Endometrial microvascular endothelial cells (primary cell): Measurements from ENCODE around the gene DCHS1. TPM values are rescaled to one million over a fixed set of nuclear protein-coding genes. Genes with fewer than 3 reads are reported as not detected.

Experiments
- in situ Hi-C: cut with HindIII; loops from 2 replicates; pipeline ENCODE4 v1.10.0; 2017; ENCODE audit warnings: low sequenced_read_pairs, low pct_unique_long_range_greater_than_20kb; ENCODE audit errors: inconsistent ontology term
- total RNA-seq: library from RNA; depleted of rRNA; stranded (reverse); fragments of >200 nt; gene quantifications from one replicate; pipeline ENCODE4 v1.2.3, GENCODE V29; 2015; ENCODE audit errors: inconsistent ontology term

Gene DCHS1
- total RNA-seq, 1 donor from 2014 or later: 48.7 TPM

- in situ Hi-C loops: no loop called here
These were observed 21.4 kb upstream of the DCHS1 start for GRCh38 chr11:6677018-6677417.

GRCh38 chr11:6674862-6675261, 19.3 kb upstream of the DCHS1 start:
- in situ Hi-C loops: no loop called here

GRCh38 chr11:6674219-6674597, 18.6 kb upstream of the DCHS1 start:
- in situ Hi-C loops: no loop called here

GRCh38 chr11:6673523-6674218, 18.1 kb upstream of the DCHS1 start:
- in situ Hi-C loops: no loop called here

- in situ Hi-C loops: no loop called here
These were observed 16.4 kb upstream of the DCHS1 start for GRCh38 chr11:6671991-6672390.

GRCh38 chr11:6670202-6670830, 14.7 kb upstream of the DCHS1 start:
- in situ Hi-C loops: no loop called here

- in situ Hi-C loops: no loop called here
These were observed 12.2 kb upstream of the DCHS1 start for GRCh38 chr11:6667733-6668374.

GRCh38 chr11:6666302-6667183, 10.9 kb upstream of the DCHS1 start:
- in situ Hi-C loops: no loop called here

- in situ Hi-C loops: no loop called here
These were observed 8.9 kb upstream of the DCHS1 start for GRCh38 chr11:6664551-6664950.

GRCh38 chr11:6663794-6664469, 8.3 kb upstream of the DCHS1 start:
- in situ Hi-C loops: no loop called here

GRCh38 chr11:6660712-6661111, 5.1 kb upstream of the DCHS1 start:
- in situ Hi-C loops: no loop called here

- in situ Hi-C loops: no loop called here
These were observed 3.0 kb upstream of the DCHS1 start for GRCh38 chr11:6658647-6659046.

- in situ Hi-C loops: no loop called here
These were observed 1.7 kb upstream of the DCHS1 start for GRCh38 chr11:6657346-6657745.

- in situ Hi-C loops: no loop called here
These were observed 1.3 kb upstream of the DCHS1 start for GRCh38 chr11:6656936-6657335.

GRCh38 chr11:6656584-6656915, 941 bp upstream of the DCHS1 start:
- in situ Hi-C loops: no loop called here

- in situ Hi-C loops: no loop called here
These were observed 404 bp downstream of the DCHS1 start for GRCh38 chr11:6655020-6655789.

GRCh38 chr11:6654281-6655019, 1.2 kb downstream of the DCHS1 start:
- in situ Hi-C loops: loop anchor here (5.0 kb wide), 1 partner anchor 37 kb away; the partner anchor contains the start of gene TPP1
